Measurements from ENCODE around the gene SGMS1.

DNA sequence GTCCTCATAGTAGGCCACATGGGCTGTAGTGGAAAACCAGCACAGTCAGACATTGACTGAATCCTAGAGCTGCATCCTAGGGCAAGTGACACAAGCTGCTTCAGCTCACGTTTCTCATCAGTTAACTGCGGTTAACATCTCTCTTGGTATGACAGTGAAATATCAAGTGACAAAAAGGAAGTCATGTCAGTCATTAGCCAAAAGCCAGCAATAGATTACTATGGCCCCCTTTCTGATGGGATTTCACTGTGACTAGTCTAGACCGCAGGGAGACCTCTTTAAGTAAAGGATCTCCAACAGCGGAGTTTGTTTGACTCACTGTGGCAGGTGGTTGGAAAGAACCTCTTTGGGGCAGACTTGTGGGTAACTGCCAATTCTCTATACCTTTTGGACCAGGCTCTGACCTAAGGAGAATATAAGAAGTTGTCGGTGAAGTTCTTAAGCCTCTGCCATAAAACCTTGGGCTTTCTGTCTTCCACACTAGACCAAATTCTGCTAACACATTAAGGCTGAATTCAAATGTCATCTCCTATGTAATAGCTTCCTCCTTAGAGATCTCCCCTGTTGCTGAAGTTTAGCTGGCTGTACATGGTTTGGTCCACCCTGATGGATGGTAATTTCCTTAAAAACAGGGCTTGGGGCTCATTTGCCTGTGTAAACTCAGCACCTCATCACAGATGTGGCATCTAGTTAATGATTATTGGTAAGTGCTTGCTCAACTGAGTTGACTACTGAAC is 115.3 kb downstream of the SGMS1 start:
- TF ChIP-seq, protein P1, sequence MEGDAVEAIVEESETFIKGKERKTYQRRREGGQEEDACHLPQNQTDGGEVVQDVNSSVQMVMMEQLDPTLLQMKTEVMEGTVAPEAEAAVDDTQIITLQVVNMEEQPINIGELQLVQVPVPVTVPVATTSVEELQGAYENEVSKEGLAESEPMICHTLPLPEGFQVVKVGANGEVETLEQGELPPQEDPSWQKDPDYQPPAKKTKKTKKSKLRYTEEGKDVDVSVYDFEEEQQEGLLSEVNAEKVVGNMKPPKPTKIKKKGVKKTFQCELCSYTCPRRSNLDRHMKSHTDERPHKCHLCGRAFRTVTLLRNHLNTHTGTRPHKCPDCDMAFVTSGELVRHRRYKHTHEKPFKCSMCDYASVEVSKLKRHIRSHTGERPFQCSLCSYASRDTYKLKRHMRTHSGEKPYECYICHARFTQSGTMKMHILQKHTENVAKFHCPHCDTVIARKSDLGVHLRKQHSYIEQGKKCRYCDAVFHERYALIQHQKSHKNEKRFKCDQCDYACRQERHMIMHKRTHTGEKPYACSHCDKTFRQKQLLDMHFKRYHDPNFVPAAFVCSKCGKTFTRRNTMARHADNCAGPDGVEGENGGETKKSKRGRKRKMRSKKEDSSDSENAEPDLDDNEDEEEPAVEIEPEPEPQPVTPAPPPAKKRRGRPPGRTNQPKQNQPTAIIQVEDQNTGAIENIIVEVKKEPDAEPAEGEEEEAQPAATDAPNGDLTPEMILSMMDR (IDR thresholded peaks at IDR 0.05): no peak
- TF ChIP-seq POLR2A (IDR thresholded peaks at IDR 0.05) (no peak), EP300 (IDR thresholded peaks at IDR 0.05) (no peak)
